T-helper 2 cell treated with Interferon-gamma antibody and Interleukin-4, amounts not matched to agents 5 μg/mL and 100 μg/mL, for 36 hours (primary cell): ENCODE results near the gene ALDH1A1.
"Not testable (repeated sequence)": the region's sequence is repeated elsewhere in the genome, so short reads cannot be mapped to it uniquely, and the experiment has no call there.

Source experiments
- DNase-seq: peaks from one replicate; pipeline ENCODE4 v3.0.0; 2021; ENCODE audit warnings: low spot score
- H3K27ac Mint-ChIP-seq: one replicate; pipeline ENCODE4 v1.8.0; 2021; ENCODE audit warnings: mild to moderate bottlenecking, mixed read lengths
- H3K27me3 Mint-ChIP-seq: one replicate; pipeline ENCODE4 v1.8.0; 2021; ENCODE audit warnings: low read depth, mixed read lengths
- H3K36me3 Mint-ChIP-seq: one replicate; pipeline ENCODE4 v1.8.0; 2021; ENCODE audit warnings: low read depth, mixed read lengths
- H3K4me1 Mint-ChIP-seq: one replicate; pipeline ENCODE4 v1.8.0; 2021; ENCODE audit warnings: low read depth, mixed read lengths
- H3K4me3 Mint-ChIP-seq: one replicate; pipeline ENCODE4 v1.8.0; 2022; ENCODE audit warnings: mild to moderate bottlenecking, moderate library complexity, mixed read lengths
- H3K9me3 Mint-ChIP-seq: one replicate; pipeline ENCODE4 v1.8.0; 2021; ENCODE audit warnings: mixed read lengths

The ALDH1A1 gene

DNA sequence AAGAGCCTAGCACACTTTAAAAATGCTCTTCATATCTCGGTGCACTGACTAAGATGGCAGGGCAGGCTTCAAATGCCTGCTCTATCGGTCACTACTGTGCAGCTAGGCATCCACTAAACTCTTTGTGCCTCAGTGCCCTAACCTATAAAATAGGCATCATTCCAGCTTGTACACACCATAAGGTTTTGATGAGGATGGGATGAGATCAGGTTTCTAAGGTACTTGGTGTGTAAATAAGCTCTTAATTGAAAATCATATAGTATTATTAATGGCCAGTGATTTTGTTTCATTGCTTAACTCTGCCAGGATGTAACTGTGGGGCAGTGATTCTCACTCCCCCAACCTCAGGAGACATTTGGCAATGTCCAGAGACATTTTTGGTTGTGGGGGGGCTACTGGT is 78.5 kb downstream of the ALDH1A1 start:
- H3K9me3 Mint-ChIP-seq, result no peaks in the 10 kb centered on the region
- no peak overlapping the region for H3K27ac Mint-ChIP-seq
- no peak overlapping the region for H3K4me3 Mint-ChIP-seq
- DNase-seq, result no peak
- peaks cover 2% of the 10 kb centered on the region for H3K27me3 Mint-ChIP-seq
- H3K4me1 Mint-ChIP-seq, result no peaks in the 10 kb centered on the region
- H3K36me3 Mint-ChIP-seq, result no peaks in the 10 kb centered on the region

DNA sequence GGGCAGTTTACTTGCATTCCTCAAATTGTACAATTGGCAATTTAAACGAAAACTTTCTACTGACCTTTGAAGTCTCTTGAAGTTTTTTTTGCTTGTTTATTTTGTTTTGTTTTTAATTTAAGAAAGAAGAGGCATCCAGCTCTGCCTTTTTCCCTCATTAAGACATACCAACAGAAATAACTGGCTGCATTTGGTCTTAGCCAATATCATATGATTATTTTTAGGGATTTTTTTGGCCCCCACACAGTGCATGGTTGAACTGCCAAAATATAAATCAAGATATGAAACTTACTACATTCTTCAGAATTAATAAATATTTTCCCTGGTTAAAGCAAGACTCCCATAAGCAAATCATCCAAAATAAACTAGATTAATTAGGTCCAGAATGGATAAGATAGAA is 79.4 kb downstream of the ALDH1A1 start:
- Mint-ChIP-seq H3K27me3 (peaks cover 2% of the 10 kb centered on the region), H3K4me3 (no peak overlapping the region), H3K9me3 (no peaks in the 10 kb centered on the region), H3K36me3 (no peaks in the 10 kb centered on the region), H3K4me1 (no peaks in the 10 kb centered on the region), H3K27ac (no peak overlapping the region)
- no peak for DNase-seq

DNA sequence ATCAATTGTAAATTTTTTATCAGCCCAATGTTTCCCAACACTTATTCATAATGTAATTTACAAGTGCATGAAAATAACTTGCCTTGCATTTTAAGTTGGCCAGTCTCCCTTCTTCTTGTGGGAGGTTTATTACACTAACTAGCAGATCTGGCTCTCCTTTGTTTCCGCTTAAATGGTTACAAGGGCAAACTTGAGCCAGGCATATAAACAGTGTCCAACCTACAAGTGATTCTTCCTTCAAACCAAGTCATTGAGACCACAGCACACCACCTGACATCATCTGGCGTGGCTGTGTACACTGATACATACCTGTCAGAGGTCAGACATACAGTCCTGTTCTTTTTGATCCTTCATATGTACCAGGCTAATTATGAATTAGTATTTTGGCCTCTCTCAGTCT is 80.1 kb downstream of the ALDH1A1 start:
- Mint-ChIP-seq H3K36me3 (no peaks in the 10 kb centered on the region), H3K4me1 (no peaks in the 10 kb centered on the region), H3K9me3 (no peaks in the 10 kb centered on the region), H3K4me3 (no peak overlapping the region), H3K27me3 (peaks cover 2% of the 10 kb centered on the region), H3K27ac (no peak overlapping the region)
- DNase-seq, result no peak

DNA sequence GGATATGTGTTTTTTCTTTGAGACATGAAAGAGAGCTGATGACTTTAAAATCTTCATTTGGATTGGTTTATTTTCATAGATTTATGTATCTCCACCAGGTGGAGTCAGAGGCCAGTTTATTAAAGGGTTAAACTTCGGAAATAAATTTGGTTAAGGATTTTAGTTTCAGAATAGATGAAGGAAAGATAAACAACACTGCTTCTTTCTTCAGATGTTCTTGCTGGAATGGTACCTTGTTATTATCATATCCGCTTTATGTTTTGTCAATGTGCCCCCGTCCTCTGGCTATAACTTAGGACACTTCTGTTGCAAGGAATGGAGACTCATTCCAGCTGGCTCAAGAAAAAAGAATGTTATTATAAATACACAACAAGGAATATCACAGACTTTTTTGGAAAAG is 81.2 kb downstream of the ALDH1A1 start:
- H3K36me3 Mint-ChIP-seq, result no peaks in the 10 kb centered on the region
- H3K4me1 Mint-ChIP-seq, result no peaks in the 10 kb centered on the region
- no peak overlapping the region for H3K4me3 Mint-ChIP-seq
- H3K27me3 Mint-ChIP-seq, result peaks cover 2% of the 10 kb centered on the region
- H3K9me3 Mint-ChIP-seq, result no peaks in the 10 kb centered on the region
- H3K27ac Mint-ChIP-seq, result no peak overlapping the region
- DNase-seq, result no peak

DNA sequence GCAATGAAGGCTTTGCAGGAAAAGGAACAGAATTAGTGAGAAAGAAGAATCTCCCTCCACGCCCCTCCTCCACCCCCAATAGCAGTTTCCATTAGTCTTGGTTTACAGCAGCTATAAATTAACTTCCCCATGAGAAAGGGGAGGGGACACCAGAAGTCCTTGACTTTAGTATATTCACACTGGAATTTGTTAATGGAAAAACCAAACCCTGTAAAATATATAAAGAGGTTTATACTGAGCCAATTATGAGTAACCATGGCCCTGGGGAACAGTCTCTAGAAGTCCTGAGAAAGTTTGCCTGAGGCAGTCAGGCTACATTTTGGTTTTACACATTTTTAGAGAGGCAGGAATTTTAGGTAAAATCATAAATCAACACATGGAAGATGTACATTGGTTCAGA is 88.5 kb downstream of the ALDH1A1 start:
- H3K36me3 Mint-ChIP-seq, result no peaks in the 10 kb centered on the region
- no peaks in the 10 kb centered on the region for H3K27me3 Mint-ChIP-seq
- no peaks in the 10 kb centered on the region for H3K4me1 Mint-ChIP-seq
- no peaks in the 10 kb centered on the region for H3K9me3 Mint-ChIP-seq
- H3K4me3 Mint-ChIP-seq, result no peak overlapping the region
- H3K27ac Mint-ChIP-seq, result no peak overlapping the region
- DNase-seq, result no peak

DNA sequence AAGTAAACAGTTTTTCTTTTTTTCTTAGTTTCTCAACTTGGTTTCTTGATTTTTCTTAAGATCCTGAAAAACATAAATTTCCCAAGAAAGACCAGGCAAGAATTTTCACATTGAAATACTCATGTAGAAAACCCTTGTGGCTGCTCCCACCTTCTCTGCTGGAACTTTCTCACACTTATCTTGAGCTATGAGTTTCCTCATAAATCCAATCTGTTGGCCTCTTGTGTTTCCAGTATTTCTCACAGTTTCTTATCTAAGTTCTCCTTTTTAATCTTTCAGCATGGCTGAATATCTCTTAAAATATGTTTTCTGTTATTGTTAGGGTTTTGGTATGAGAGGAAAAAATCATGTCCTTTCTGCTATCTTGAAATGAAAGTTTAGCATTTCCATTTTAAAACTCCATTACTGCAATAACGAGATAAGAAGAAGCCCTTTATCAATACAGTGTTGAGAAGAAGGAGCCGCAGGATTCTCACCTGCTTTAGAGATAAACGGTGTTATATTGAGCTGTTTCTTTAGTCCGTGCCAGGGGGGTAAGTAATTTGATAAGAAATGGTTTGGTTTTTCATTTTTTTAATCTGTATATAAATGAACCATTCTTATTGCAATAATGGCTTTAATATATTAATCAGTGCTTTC is 89.3 kb downstream of the ALDH1A1 start:
- no peak overlapping the region for H3K4me3 Mint-ChIP-seq
- H3K27me3 Mint-ChIP-seq, result no peaks in the 10 kb centered on the region
- no peaks in the 10 kb centered on the region for H3K4me1 Mint-ChIP-seq
- no peak overlapping the region for H3K27ac Mint-ChIP-seq
- H3K9me3 Mint-ChIP-seq, result no peaks in the 10 kb centered on the region
- DNase-seq, result no peak
- H3K36me3 Mint-ChIP-seq, result no peaks in the 10 kb centered on the region

DNA sequence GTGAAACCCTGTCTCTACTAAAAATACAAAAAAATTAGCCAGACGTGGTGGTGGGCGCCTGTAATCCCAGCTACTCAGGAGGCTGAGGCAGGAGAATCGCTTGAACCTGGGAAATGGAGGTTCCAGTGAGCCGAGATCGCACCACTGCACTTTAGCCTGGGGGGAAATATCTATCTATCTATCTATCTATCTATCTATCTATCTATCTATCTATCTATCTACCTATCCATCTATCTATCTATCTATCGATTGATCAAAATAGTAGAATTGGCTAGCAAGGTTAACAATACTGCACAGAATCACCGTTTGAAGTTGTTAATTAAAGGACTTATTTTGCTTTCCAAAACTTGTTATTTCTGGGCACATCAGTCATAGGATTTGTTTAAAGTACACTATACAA is 90.1 kb downstream of the ALDH1A1 start:
- not testable (repeated sequence) for DNase-seq, H3K4me3 Mint-ChIP-seq, H3K4me1 Mint-ChIP-seq, H3K27me3 Mint-ChIP-seq, H3K9me3 Mint-ChIP-seq, H3K27ac Mint-ChIP-seq, H3K36me3 Mint-ChIP-seq

DNA sequence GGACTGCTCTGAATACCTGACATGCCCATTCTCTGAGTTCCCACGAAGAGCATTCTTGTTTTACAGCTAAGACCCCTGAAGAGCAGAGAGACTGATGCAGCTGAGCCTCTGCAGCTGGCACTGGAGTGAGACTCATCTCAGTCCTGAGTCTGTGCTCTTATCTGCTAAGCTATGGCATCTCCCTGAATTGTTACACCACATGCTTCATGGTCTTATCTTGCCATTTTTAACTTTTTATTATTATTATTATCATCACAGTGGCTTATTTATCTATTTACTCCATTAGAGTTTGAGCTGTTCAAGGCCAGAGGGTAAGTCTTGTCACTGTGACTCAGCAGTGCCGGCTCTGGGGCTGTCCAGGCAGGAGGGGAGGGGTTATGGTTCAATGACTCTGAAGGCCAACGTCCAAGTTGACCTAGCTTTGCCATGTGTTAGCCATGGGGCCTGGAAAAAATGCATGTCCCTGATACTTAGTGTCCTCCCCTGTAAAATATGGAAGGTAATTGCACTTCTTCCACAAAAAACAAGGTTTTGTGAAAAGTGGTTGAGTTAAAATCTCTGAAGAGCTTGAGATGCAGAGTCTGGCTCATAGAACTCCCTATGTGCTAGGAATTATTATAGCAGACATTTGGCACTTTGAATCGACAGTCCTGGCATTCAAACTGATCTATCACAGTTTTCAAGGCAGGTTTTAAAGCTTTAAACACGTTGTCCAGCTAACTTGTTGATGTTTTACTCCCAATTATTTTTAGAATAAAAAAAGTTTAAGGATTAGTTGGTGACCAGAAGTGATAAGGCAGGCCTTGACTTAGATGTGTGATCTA is 94.6 kb downstream of the ALDH1A1 start:
- no peak for DNase-seq
- Mint-ChIP-seq H3K36me3 (no peaks in the 10 kb centered on the region), H3K4me1 (no peaks in the 10 kb centered on the region), H3K27ac (no peak overlapping the region), H3K4me3 (no peak overlapping the region), H3K27me3 (no peaks in the 10 kb centered on the region), H3K9me3 (no peaks in the 10 kb centered on the region)

DNA sequence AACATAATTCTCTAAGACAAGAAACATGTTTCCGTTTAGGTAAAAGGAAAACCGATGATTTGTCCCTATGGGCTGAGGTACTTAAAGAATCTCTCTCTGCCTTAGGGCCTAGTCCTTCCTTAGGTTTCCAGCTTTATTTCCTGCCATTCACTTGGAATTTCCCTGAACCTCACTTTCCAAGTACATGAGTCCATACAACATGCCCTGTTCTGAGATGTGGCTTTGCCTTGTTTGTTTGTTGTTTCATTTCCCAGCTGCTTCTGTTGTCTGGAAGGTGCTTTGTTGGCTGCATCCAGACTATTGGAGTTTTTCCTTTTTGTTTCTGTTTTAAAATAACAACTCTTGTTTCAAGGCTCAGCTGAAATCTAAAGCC is 95.2 kb downstream of the ALDH1A1 start:
- Mint-ChIP-seq H3K4me3 (no peak overlapping the region), H3K36me3 (no peaks in the 10 kb centered on the region), H3K27ac (no peak overlapping the region), H3K9me3 (no peaks in the 10 kb centered on the region), H3K27me3 (no peaks in the 10 kb centered on the region), H3K4me1 (no peaks in the 10 kb centered on the region)
- no peak for DNase-seq

DNA sequence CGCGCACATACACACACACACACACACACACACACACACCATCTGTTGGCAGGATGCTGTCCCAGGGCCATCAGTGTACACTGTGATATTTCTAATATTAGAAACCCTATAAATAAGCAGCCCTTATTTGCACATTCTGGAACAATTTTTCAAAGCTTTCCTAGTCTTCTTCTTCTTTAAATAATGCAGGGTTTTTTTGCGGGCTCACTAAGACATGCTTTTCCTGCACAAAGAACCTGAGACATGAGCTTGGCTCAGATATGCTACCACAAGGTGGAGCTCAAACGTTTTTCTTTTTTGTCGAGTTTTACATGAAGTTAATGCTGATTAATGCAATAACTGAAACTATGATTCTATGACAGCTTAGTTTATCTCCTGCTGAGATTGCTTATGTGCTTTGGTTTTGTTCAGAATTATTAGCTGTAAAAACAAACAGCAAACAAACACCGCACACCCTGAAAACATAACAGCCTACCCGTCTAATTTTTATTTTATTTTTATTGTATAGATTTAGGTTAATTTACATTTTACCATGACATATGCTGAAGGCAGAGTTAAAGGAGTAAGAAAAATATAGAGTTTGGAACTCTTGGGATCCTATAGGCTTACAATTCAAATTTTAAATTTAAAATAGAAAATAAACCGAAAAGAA is 95.8 kb downstream of the ALDH1A1 start:
- DNase-seq, result no peak
- no peak overlapping the region for H3K27ac Mint-ChIP-seq
- no peaks in the 10 kb centered on the region for H3K27me3 Mint-ChIP-seq
- no peak overlapping the region for H3K4me3 Mint-ChIP-seq
- no peaks in the 10 kb centered on the region for H3K36me3 Mint-ChIP-seq
- H3K4me1 Mint-ChIP-seq, result no peaks in the 10 kb centered on the region
- H3K9me3 Mint-ChIP-seq, result no peaks in the 10 kb centered on the region

DNA sequence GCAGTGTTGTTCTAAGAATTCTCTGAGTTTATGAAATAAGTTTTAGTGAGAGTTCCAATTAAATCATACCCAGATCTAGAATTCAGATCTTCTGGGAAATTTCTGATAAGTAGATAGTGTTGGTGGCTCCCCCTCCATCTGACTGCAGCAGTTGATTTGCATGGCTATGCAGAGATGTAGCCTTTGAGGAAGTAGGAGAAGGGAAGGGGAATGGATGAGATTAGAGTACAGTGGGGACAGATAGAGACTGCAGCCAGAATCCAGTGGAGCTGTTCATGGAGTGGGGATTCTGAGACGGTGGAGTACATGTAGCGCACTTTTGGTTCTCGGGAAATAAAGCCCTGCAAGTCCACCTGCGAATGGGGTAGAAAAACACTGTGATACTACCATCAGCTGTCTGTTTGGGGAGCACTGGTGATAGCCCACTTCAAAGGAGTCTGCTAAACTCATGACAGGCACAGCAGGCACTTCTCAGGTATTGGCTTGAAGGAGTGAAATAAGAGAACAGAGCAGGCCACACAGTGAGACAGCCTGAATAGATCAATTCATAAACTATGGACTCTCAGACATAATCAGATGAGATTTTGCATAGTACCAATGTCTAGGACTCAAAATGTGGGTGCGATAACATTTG is 96.8 kb downstream of the ALDH1A1 start:
- H3K36me3 Mint-ChIP-seq, result no peaks in the 10 kb centered on the region
- H3K4me3 Mint-ChIP-seq, result no peak overlapping the region
- H3K4me1 Mint-ChIP-seq, result no peaks in the 10 kb centered on the region
- DNase-seq, result no peak
- no peak overlapping the region for H3K27ac Mint-ChIP-seq
- no peaks in the 10 kb centered on the region for H3K9me3 Mint-ChIP-seq
- no peaks in the 10 kb centered on the region for H3K27me3 Mint-ChIP-seq

DNA sequence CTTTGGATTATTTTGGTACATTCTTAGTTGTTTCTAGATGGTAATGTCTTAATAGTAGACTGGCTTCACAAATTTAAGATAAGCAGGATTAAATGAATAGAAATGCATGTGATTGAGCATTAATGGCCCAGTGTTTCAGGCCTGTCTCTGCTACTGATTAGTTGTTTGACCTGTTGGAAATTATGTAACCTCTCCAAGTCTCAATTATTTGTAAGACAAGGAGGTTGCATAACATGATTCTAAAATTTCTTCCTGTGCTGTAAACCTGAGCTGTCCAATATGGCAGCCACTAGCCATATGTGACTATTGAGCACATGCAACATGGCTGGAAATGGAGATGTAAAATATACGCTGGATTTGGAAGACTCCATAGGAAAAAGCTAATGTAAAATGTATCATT is 97.5 kb downstream of the ALDH1A1 start:
- Mint-ChIP-seq H3K9me3 (no peaks in the 10 kb centered on the region), H3K36me3 (no peaks in the 10 kb centered on the region), H3K4me3 (no peak overlapping the region), H3K27me3 (no peaks in the 10 kb centered on the region), H3K27ac (no peak overlapping the region), H3K4me1 (no peaks in the 10 kb centered on the region)
- DNase-seq, result no peak
